Esophagus muscularis mucosa (tissue), 4 donors: ENCODE data around the gene RASGRF2. TPM values are rescaled to one million over a fixed set of nuclear protein-coding genes. Genes with fewer than 3 reads are reported as not detected.

Experiments
- DNase-seq: peaks from one replicate; pipeline ENCODE4 v3.0.0-alpha.2; 2017; ENCODE audit errors: extremely low spot score
- H3K27ac ChIP-seq, 4 donors: fragments of 200-600 bp; sonication (generic); replicated peaks in 1 of 4; 1 replicate in 3 of 4; 2 replicates in 1 of 4; pipeline ENCODE4 v1.5.1; 2016 to 2019; ENCODE audit warnings: mild to moderate bottlenecking in 1 of 4
- H3K27me3 ChIP-seq, 4 donors: fragments of 200-600 bp; sonication (generic); one replicate each; pipeline versions ENCODE4 v1.5.1 to v1.6.0; 2016 to 2019
- H3K36me3 ChIP-seq, 4 donors: fragments of 200-600 bp; sonication (generic); one replicate each; pipeline ENCODE4 v1.5.1; 2016 to 2019
- H3K4me1 ChIP-seq, 4 donors: fragments of 200-600 bp; sonication (generic); one replicate each; pipeline ENCODE4 v1.5.1; 2016 to 2019
- H3K4me3 ChIP-seq, 4 donors: fragments of 200-600 bp; sonication (generic); 1 replicate in 2 of 4; 2 replicates in 2 of 4; pipeline ENCODE4 v1.5.1; 2016 to 2019; ENCODE audit warnings: mild to moderate bottlenecking in 4 of 4, moderate library complexity in 1 of 4
- H3K9me3 ChIP-seq, 4 donors: fragments of 200-600 bp; sonication (generic); 1 replicate in 3 of 4; 2 replicates in 1 of 4; pipeline ENCODE4 v1.5.1; 2016 to 2019
- EP300 ChIP-seq: sonication (generic); formaldehyde crosslinking; IDR thresholded peaks from one replicate; pipeline ENCODE4 v1.6.1; 2017; ENCODE audit warnings: antibody characterized with exemption
- POLR2A ChIP-seq: fragments of 450-650 bp; IDR thresholded peaks from one replicate; pipeline ENCODE4 v1.6.1; 2017; ENCODE audit warnings: antibody characterized with exemption, moderate library complexity, mild to moderate bottlenecking, low read depth
- POLR2AphosphoS5 ChIP-seq, 2 donors: sonication (generic); formaldehyde crosslinking; IDR thresholded peaks; one replicate each; pipeline ENCODE4 v1.6.1; 2017; ENCODE audit warnings: antibody characterized with exemption in 2 of 2
- WGBS: methylation state at CpG from one replicate; pipeline ENCODE4 v1.1.5; 2018; 5-methylcytosine and 5-hydroxymethylcytosine counted together
- intact Hi-C: fragments of 100-400 bp; cut with DNase I; formaldehyde crosslinking; loops from one replicate; pipeline ENCODE4 v1.15.1; 2023
- total RNA-seq, 4 donors: library from RNA; depleted of rRNA; stranded (reverse); fragments of >200 nt; gene quantifications; one replicate each; pipeline versions ENCODE4 v1.1.0 to v1.2.1, GENCODE V29; 2016
- TF ChIP-seq, protein P1 (sequence below), 3 experiments: fragments of 200-600 bp in 2 of 3; fragments of 450-650 bp in 1 of 3; sonication (generic) in 2 of 3; IDR thresholded peaks; one replicate each; pipeline ENCODE4 v1.5.1; 2017 to 2019; ENCODE audit warnings: antibody characterized with exemption in 3 of 3, mild to moderate bottlenecking in 2 of 3, moderate library complexity in 1 of 3

RASGRF2 gene
- total RNA-seq, 4 donors from 2014 or later = 4.2 to 7.6 (median 5.9) TPM

DNA sequence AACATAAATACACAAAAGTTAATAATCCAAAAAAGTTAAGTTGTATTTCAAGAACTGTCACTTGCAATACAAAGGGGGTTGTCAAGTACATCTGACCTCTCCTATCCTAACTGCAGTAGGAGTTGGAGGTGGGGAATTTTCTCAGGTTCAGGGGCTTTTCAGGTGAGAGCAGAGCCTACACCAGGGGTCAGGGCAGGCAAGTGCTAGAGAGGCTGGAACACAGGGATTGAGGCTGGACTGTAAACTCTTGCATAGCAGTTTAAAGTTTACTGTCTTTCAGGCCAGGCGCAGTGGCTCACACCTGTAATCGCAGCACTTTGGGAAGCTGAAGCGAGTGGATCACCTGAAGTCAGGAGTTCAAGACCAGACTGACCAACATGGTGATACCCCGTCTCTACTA is 25.4 kb upstream of the RASGRF2 start:
- peak; percentile 64 for DNase-seq
- TF ChIP-seq, protein P1, sequence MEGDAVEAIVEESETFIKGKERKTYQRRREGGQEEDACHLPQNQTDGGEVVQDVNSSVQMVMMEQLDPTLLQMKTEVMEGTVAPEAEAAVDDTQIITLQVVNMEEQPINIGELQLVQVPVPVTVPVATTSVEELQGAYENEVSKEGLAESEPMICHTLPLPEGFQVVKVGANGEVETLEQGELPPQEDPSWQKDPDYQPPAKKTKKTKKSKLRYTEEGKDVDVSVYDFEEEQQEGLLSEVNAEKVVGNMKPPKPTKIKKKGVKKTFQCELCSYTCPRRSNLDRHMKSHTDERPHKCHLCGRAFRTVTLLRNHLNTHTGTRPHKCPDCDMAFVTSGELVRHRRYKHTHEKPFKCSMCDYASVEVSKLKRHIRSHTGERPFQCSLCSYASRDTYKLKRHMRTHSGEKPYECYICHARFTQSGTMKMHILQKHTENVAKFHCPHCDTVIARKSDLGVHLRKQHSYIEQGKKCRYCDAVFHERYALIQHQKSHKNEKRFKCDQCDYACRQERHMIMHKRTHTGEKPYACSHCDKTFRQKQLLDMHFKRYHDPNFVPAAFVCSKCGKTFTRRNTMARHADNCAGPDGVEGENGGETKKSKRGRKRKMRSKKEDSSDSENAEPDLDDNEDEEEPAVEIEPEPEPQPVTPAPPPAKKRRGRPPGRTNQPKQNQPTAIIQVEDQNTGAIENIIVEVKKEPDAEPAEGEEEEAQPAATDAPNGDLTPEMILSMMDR (IDR thresholded peaks at IDR 0.05) = no peak
- no peak for TF ChIP-seq EP300
- TF ChIP-seq POLR2AphosphoS5 (IDR thresholded peaks at IDR 0.05) = no peak
- no peak for TF ChIP-seq POLR2A
- H3K4me1 ChIP-seq = no peaks in the 10 kb centered on the region
- WGBS = 98% methylated on average over 4 of the region's 4 CpGs
- intact Hi-C loops = no loop called here
- H3K9me3 ChIP-seq = no peaks in the 10 kb centered on the region
- no peaks in the 10 kb centered on the region for H3K36me3 ChIP-seq
- H3K4me3 ChIP-seq = no peak overlapping the region
- no peak overlapping the region for H3K27ac ChIP-seq
- H3K27me3 ChIP-seq = no peaks in the 10 kb centered on the region

DNA sequence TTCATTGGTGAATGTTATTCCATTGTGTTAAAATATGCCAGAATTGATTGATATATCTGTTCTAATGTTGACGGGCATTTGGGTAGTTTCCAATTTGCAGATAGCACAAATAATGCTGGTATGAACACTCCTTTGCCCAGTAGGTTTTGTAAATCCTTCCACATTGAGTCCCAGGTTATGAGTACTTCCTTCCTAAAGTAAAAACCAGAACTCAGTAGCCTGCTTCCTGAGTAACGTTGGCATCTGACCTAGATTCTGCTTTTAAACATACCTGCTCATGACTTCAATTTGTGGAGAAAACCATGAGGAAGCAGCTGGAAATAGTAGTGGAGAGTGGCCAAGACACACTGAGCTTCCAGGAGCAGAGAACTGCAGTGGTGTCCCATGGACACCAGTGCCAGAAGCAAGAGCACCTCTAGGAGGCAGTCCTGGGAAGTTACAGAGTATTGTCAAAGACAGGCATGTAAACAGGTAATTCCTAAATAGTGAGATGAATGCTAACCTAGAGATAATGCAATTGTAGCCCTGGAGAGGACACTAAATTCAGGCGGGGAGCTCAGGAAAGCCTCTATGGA is 24.3 kb upstream of the RASGRF2 start:
- Histone ChIP-seq H3K4me3 (no peak overlapping the region), H3K27ac (no peak overlapping the region), H3K4me1 (no peaks in the 10 kb centered on the region), H3K9me3 (no peaks in the 10 kb centered on the region), H3K36me3 (no peaks in the 10 kb centered on the region), H3K27me3 (no peaks in the 10 kb centered on the region)
- WGBS = 60% methylated on average over 3 of the region's 3 CpGs
- intact Hi-C loops = no loop called here
- no peak for TF ChIP-seq POLR2AphosphoS5 (IDR thresholded peaks at IDR 0.05)
- TF ChIP-seq POLR2A = no peak
- no peak for TF ChIP-seq EP300
- TF ChIP-seq, protein P1 (IDR thresholded peaks at IDR 0.05) = no peak
- peak; percentile 24 for DNase-seq

DNA sequence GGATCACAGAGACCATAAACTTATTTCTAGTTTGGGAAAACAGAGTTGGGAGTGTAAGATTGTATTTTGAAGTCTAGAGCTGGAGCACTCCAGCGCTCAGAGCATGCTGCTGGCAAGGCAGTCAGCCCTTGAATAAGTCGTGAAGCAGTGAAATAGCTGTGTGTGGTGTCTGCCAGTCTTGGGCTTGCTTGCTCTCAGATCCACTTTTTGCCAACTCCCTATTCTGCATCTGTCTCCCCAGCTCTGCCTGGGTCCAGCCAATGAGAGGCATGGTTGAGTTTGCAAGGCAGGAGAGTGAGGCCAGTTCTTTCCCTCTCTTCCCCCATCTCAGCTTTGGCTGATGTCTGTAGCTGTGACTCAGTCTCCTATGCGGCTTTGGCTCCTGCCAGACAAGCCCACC is 23.3 kb upstream of the RASGRF2 start:
- DNase-seq = peak; percentile 68
- Histone ChIP-seq H3K4me3 (no peak overlapping the region), H3K9me3 (no peaks in the 10 kb centered on the region), H3K27ac (no peak overlapping the region), H3K27me3 (no peaks in the 10 kb centered on the region), H3K36me3 (no peaks in the 10 kb centered on the region), H3K4me1 (no peaks in the 10 kb centered on the region)
- intact Hi-C loops = no loop called here
- TF ChIP-seq EP300 (no peak), POLR2A (no peak), POLR2AphosphoS5 (IDR thresholded peaks at IDR 0.05) (no peak)
- TF ChIP-seq, protein P1 (IDR thresholded peaks at IDR 0.05) = no peak
- 93% methylated on average over 3 of the region's 3 CpGs for WGBS

DNA sequence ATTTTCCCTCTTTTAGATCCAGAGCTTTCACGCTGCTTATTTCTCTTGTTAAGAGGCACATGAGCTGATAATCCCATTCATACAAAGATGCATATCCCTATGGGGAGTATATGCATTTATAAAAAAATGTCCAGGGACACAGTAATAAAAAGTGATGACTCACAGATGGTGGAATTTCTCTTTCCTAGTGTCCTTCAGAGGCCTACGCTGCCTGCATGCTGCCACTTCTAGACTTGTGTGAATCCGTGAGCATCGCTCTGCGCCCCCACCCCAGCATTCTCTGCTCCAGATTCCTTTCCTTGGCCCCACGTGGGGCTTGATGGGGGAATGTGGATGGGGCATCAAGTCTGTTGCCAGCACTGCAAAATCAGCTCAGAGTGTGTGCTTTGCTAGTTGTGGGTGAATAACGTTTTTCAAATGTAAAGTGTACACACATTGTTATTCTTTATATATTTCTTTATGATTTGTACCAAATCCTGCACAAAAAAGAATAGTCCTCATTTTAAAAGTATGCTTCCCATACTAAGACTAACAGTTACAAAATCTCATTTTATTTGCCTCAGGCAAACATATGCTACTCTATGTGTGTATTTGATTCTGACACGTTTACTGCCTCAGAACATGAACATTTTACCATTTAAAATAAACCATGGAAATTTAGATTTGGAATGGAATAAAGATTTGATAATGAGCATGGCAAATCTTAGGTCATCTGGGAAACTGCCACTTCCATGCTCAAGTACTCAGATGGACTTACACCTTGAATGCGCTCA is 22.4 kb upstream of the RASGRF2 start:
- Histone ChIP-seq H3K4me3 (no peak overlapping the region), H3K27me3 (no peaks in the 10 kb centered on the region), H3K27ac (no peak overlapping the region), H3K4me1 (no peaks in the 10 kb centered on the region), H3K9me3 (no peaks in the 10 kb centered on the region), H3K36me3 (no peaks in the 10 kb centered on the region)
- TF ChIP-seq, protein P1 (IDR thresholded peaks at IDR 0.05) = no peak
- TF ChIP-seq POLR2AphosphoS5 (IDR thresholded peaks at IDR 0.05) (no peak), EP300 (no peak), POLR2A (no peak)
- intact Hi-C loops = no loop called here
- 72% methylated on average over 9 of the region's 9 CpGs for WGBS
- peak; percentile 79 for DNase-seq
